H1 (cell line): ENCODE measurements around the gene SLC6A19. TPM values are rescaled to one million over a fixed set of nuclear protein-coding genes. Genes with fewer than 3 reads are reported as not detected.

Experiments
- BACH1 ChIP-seq: IDR thresholded peaks from 2 replicates; pipeline ENCODE4 v1.6.1; 2012; ENCODE audit warnings: low read length, improper control_type of control experiment
- HDAC2 ChIP-seq, 2 experiments: fragments of 300-600 bp in 1 of 2; sonication (generic) in 1 of 2; IDR thresholded peaks; 2 replicates each; pipeline ENCODE4 v1.6.1; 2011 to 2012; ENCODE audit warnings: low read depth in 2 of 2, low read length in 2 of 2, mild to moderate bottlenecking in 2 of 2, moderate library complexity in 2 of 2, borderline replicate concordance in 1 of 2, inconsistent platforms in 1 of 2
- JUND ChIP-seq: IDR thresholded peaks from 2 replicates; pipeline ENCODE4 v1.6.1; 2011; ENCODE audit warnings: mild to moderate bottlenecking, improper control_type of control experiment, low read length
- SRF ChIP-seq: IDR thresholded peaks from 2 replicates; pipeline ENCODE4 v1.6.1; 2011; ENCODE audit warnings: mild to moderate bottlenecking, low read depth, low read length, moderate library complexity
- SUZ12 ChIP-seq: fragments of 200-600 bp; sonication (generic); IDR thresholded peaks from 2 replicates; pipeline ENCODE4 v1.6.1; 2012; ENCODE audit warnings: mild to moderate bottlenecking, inconsistent platforms, low read length, moderate library complexity, mixed read lengths
- YY1 ChIP-seq: IDR thresholded peaks from 2 replicates; pipeline ENCODE4 v1.6.1; 2011; ENCODE audit warnings: low read depth, mild to moderate bottlenecking, low read length
- polyA plus RNA-seq, 7 experiments: library from polyadenylated mRNA; depleted of rRNA in 3 of 7; stranded (reverse) in 5 of 7; unstranded in 2 of 7; fragments of >200 nt in 5 of 7; fragments of 200-250 nt in 2 of 7; gene quantifications; 1 replicate in 5 of 7; 2 replicates in 1 of 7; 4 replicates in 1 of 7; pipeline versions ENCODE4 v1.2.1 to v1.2.3, GENCODE V29; 2011 to 2013; ENCODE audit warnings: missing spikeins in 2 of 7, mixed read lengths in 2 of 7
- total RNA-seq: library from RNA; stranded (reverse); fragmentation: NEBNext Ultra II Directional; extraction: Animal tissue kit (Norgen Biotek cat#: 25700); gene quantifications from 2 replicates; pipeline ENCODE4 v1.2.1, GENCODE V29; 2021
- TF ChIP-seq, protein P1 (sequence below): fragments of 300-600 bp; sonication (generic); IDR thresholded peaks from 2 replicates; pipeline ENCODE4 v1.7.1; 2012; ENCODE audit warnings: low read length, moderate library complexity, mild to moderate bottlenecking, inconsistent platforms; ENCODE audit not compliant: insufficient replicate concordance
- TF ChIP-seq, protein P2 (sequence below): IDR thresholded peaks from 2 replicates; pipeline ENCODE4 v1.6.1; 2012; ENCODE audit warnings: inconsistent platforms
- TF ChIP-seq, protein P3 (sequence below): IDR thresholded peaks from 2 replicates; pipeline ENCODE4 v1.6.1; 2012; ENCODE audit warnings: low read length, inconsistent platforms

Gene SLC6A19
- total and polyA plus RNA-seq, 2 of the 8 experiments (the other 6 are each of a cell fraction or from before 2014, with no cell fraction given): 0.02 TPM; not detected in 1

DNA sequence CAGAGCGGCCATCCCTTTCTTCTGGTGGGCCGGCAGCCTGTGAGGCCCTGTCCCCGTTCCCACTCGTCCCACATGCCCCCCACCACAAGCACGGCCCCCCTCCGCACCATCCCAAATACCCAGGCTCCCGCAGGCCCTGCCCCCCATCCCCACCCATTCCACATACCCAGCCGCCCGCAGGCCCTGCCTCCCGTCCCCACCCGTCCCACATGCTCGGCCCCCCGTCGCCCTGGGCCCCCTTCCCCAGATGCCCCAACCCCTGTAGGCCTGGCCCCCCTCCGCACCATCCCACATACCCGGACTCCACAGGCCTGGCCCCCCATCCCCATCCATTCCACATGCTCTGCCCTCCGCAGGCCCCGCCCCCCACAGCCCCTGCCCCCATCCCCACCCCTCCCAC, 11.5 kb downstream of the SLC6A19 start (continued):
- TF ChIP-seq, protein P1, sequence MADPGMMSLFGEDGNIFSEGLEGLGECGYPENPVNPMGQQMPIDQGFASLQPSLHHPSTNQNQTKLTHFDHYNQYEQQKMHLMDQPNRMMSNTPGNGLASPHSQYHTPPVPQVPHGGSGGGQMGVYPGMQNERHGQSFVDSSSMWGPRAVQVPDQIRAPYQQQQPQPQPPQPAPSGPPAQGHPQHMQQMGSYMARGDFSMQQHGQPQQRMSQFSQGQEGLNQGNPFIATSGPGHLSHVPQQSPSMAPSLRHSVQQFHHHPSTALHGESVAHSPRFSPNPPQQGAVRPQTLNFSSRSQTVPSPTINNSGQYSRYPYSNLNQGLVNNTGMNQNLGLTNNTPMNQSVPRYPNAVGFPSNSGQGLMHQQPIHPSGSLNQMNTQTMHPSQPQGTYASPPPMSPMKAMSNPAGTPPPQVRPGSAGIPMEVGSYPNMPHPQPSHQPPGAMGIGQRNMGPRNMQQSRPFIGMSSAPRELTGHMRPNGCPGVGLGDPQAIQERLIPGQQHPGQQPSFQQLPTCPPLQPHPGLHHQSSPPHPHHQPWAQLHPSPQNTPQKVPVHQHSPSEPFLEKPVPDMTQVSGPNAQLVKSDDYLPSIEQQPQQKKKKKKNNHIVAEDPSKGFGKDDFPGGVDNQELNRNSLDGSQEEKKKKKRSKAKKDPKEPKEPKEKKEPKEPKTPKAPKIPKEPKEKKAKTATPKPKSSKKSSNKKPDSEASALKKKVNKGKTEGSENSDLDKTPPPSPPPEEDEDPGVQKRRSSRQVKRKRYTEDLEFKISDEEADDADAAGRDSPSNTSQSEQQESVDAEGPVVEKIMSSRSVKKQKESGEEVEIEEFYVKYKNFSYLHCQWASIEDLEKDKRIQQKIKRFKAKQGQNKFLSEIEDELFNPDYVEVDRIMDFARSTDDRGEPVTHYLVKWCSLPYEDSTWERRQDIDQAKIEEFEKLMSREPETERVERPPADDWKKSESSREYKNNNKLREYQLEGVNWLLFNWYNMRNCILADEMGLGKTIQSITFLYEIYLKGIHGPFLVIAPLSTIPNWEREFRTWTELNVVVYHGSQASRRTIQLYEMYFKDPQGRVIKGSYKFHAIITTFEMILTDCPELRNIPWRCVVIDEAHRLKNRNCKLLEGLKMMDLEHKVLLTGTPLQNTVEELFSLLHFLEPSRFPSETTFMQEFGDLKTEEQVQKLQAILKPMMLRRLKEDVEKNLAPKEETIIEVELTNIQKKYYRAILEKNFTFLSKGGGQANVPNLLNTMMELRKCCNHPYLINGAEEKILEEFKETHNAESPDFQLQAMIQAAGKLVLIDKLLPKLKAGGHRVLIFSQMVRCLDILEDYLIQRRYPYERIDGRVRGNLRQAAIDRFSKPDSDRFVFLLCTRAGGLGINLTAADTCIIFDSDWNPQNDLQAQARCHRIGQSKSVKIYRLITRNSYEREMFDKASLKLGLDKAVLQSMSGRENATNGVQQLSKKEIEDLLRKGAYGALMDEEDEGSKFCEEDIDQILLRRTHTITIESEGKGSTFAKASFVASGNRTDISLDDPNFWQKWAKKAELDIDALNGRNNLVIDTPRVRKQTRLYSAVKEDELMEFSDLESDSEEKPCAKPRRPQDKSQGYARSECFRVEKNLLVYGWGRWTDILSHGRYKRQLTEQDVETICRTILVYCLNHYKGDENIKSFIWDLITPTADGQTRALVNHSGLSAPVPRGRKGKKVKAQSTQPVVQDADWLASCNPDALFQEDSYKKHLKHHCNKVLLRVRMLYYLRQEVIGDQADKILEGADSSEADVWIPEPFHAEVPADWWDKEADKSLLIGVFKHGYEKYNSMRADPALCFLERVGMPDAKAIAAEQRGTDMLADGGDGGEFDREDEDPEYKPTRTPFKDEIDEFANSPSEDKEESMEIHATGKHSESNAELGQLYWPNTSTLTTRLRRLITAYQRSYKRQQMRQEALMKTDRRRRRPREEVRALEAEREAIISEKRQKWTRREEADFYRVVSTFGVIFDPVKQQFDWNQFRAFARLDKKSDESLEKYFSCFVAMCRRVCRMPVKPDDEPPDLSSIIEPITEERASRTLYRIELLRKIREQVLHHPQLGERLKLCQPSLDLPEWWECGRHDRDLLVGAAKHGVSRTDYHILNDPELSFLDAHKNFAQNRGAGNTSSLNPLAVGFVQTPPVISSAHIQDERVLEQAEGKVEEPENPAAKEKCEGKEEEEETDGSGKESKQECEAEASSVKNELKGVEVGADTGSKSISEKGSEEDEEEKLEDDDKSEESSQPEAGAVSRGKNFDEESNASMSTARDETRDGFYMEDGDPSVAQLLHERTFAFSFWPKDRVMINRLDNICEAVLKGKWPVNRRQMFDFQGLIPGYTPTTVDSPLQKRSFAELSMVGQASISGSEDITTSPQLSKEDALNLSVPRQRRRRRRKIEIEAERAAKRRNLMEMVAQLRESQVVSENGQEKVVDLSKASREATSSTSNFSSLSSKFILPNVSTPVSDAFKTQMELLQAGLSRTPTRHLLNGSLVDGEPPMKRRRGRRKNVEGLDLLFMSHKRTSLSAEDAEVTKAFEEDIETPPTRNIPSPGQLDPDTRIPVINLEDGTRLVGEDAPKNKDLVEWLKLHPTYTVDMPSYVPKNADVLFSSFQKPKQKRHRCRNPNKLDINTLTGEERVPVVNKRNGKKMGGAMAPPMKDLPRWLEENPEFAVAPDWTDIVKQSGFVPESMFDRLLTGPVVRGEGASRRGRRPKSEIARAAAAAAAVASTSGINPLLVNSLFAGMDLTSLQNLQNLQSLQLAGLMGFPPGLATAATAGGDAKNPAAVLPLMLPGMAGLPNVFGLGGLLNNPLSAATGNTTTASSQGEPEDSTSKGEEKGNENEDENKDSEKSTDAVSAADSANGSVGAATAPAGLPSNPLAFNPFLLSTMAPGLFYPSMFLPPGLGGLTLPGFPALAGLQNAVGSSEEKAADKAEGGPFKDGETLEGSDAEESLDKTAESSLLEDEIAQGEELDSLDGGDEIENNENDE: no peak
- TF ChIP-seq HDAC2 (IDR thresholded peaks at IDR 0.05; ENCODE audit: borderline replicate concordance in 1 of 2, low read depth in 2 of 2, low read length in 2 of 2) (no peak), SRF (no peak), BACH1 (no peak), SUZ12 (no peak), JUND (no peak), YY1 (no peak)
- TF ChIP-seq, protein P2, sequence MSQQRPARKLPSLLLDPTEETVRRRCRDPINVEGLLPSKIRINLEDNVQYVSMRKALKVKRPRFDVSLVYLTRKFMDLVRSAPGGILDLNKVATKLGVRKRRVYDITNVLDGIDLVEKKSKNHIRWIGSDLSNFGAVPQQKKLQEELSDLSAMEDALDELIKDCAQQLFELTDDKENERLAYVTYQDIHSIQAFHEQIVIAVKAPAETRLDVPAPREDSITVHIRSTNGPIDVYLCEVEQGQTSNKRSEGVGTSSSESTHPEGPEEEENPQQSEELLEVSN: no peak
- TF ChIP-seq, protein P3, sequence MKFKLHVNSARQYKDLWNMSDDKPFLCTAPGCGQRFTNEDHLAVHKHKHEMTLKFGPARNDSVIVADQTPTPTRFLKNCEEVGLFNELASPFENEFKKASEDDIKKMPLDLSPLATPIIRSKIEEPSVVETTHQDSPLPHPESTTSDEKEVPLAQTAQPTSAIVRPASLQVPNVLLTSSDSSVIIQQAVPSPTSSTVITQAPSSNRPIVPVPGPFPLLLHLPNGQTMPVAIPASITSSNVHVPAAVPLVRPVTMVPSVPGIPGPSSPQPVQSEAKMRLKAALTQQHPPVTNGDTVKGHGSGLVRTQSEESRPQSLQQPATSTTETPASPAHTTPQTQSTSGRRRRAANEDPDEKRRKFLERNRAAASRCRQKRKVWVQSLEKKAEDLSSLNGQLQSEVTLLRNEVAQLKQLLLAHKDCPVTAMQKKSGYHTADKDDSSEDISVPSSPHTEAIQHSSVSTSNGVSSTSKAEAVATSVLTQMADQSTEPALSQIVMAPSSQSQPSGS: no peak
